Measurements from ENCODE around the gene SLC25A22. TPM values are rescaled to one million over a fixed set of nuclear protein-coding genes. Genes with fewer than 3 reads are reported as not detected.

Gene SLC25A22
- total and polyA plus RNA-seq, 9 of the 15 experiments (the other 6 are each of a cell fraction or from before 2014, with no cell fraction given) = 0.41 to 55.4 (median 11.4) TPM

GRCh38 chr11:837189-837989, 39.3 kb upstream of the SLC25A22 start (continued):
- peak; percentile 97 for TF ChIP-seq ZNF740 (CRISPR knock-in tag; IDR thresholded peaks at IDR 0.05)
- TF ChIP-seq ZNF740 (tag; IDR thresholded peaks at IDR 0.05) = 0 out of 4 replicates have a peak, but pooled peaks of 1 of the 2 experiments have one; percentile 24
- TF ChIP-seq NFIC (IDR thresholded peaks at IDR 0.05) = no peak
- TF ChIP-seq POLR2A (conservative IDR thresholded peaks at IDR 0.05) = peak; percentile 69
- peak; percentile 64 for TF ChIP-seq RBFOX2 (IDR thresholded peaks at IDR 0.05; ENCODE audit: low read depth, low read length)

- TF ChIP-seq NEUROD1 (IDR thresholded peaks at IDR 0.05; ENCODE audit: borderline replicate concordance, low read depth, low read length, partially characterized antibody) (no peak), ZNF707 (CRISPR knock-in tag; conservative IDR thresholded peaks at IDR 0.05) (no peak), ZNF740 (CRISPR knock-in tag; IDR thresholded peaks at IDR 0.05) (peak; percentile 60; the same call in 1 of the 2 replicates), ZNF740 (tag; IDR thresholded peaks at IDR 0.05) (no peak), HMBOX1 (IDR thresholded peaks at IDR 0.05) (no peak), RBFOX2 (IDR thresholded peaks at IDR 0.05; ENCODE audit: low read depth, low read length) (peak; percentile 26)
- DNase-seq (ENCODE audit: extremely low read depth in 1 of 4, low spot score in 3 of 4) = no peak
- no peaks in the 10 kb centered on the region for H3K27me3 ChIP-seq (ENCODE audit: control insufficient read depth in 2 of 2, insufficient read depth in 2 of 2, low read length in 2 of 2)
- ChIA-PET CTCF (ENCODE audit: low intra/inter-chr PET ratio) (no interaction called here), POLR2A (interaction anchor here (0.6 to 1.6 kb wide), 4 partner anchors 14 to 1835 kb away, joined by 3 to 5 read pairs (median 3); no protein-coding TSS in a partner anchor)
- no peak for ATAC-seq
- intact Hi-C loops (cut with micrococcal nuclease) (no loop called here), in situ Hi-C loops (cut with MboI) (no loop called here)
- H4K20me1 ChIP-seq (replicated peaks; ENCODE audit: control insufficient read depth, insufficient read depth, low read length) = peaks cover 7% of the 10 kb centered on the region
- H3K4me2 ChIP-seq (ENCODE audit: insufficient read depth, low read length) = no peak overlapping the region
- no peaks in the 10 kb centered on the region for H3K9me3 ChIP-seq (replicated peaks; ENCODE audit: control insufficient read depth, insufficient read depth, low read depth, low read length)
- no peak for FAIRE-seq
- no peak overlapping the region for H2AFZ ChIP-seq (ENCODE audit: low read depth, low read length)
- H3K36me3 ChIP-seq (ENCODE audit: control insufficient read depth, insufficient read depth, low read length) = peaks cover 65% of the 10 kb centered on the region; the same call in 2 of the 3 replicates
- peaks cover 29 to 88% of the 10 kb centered on the region in 2 experiments; a peak in 4 of 5 replicates for H3K4me1 ChIP-seq (replicated peaks in 1 of 2; ENCODE audit: control insufficient read depth in 2 of 2, insufficient read depth in 2 of 2, low read length in 2 of 2)
- H3K27ac ChIP-seq (ENCODE audit: extremely low read depth, low read depth, low read length) = peak overlapping the region; percentile 52; the same call in 1 of the 3 replicates
- H3K79me2 ChIP-seq (ENCODE audit: control insufficient read depth, insufficient read depth, low read length) = peaks cover 77% of the 10 kb centered on the region
- WGBS (ENCODE audit: insufficient coverage, low coverage, missing lambda C conversion rate) = 93% methylated on average over 9 of the region's 9 CpGs
- H3K9me1 ChIP-seq (ENCODE audit: control insufficient read depth, insufficient read depth, low read length) = peaks cover 4% of the 10 kb centered on the region
- H3K9ac ChIP-seq (ENCODE audit: insufficient read depth in 1 of 2, low read depth in 2 of 2, low read length in 2 of 2) = peak overlapping the region in 1 of 2 experiments; percentile 83; a peak in 2 of 4 replicates
- no peak overlapping the region for H3K4me3 ChIP-seq
- BruUV-seq (replicated peaks) = no TSS peak
These were observed 38.6 kb upstream of the SLC25A22 start for GRCh38 chr11:836700-837099.

All from K562 (cell line).